Right cardiac atrium (tissue), 5 donors: ENCODE measurements around the gene COL23A1. TPM values are rescaled to one million over a fixed set of nuclear protein-coding genes. Genes with fewer than 3 reads are reported as not detected.
"Not testable (repeated sequence)": the region's sequence is repeated elsewhere in the genome, so short reads cannot be mapped to it uniquely, and the experiment has no call there.

Source experiments
- ATAC-seq, 2 donors: fragments of 200-7000 bp; cut with Tn5 transposase; one replicate each; pipeline versions ENCODE4 v1.8.0 to v1.9.1; 2020; ENCODE audit warnings: moderate library complexity in 2 of 2, mild to moderate bottlenecking in 1 of 2
- DNase-seq, 3 donors: peaks; one replicate each; pipeline ENCODE4 v3.0.0-alpha.2; 2020
- H3K27ac ChIP-seq: one replicate; pipeline ENCODE4 v1.5.1; 2013; ENCODE audit warnings: mild to moderate bottlenecking, low read length, control low read depth, moderate library complexity
- H3K27me3 ChIP-seq: one replicate; pipeline ENCODE4 v1.6.1; 2013; ENCODE audit not compliant: control insufficient read depth, insufficient read depth
- H3K4me1 ChIP-seq: one replicate; pipeline ENCODE4 v1.6.1; 2013; ENCODE audit warnings: low read length; ENCODE audit not compliant: control insufficient read depth, insufficient read depth
- H3K4me3 ChIP-seq: one replicate; pipeline ENCODE4 v1.5.1; 2013; ENCODE audit warnings: low read length, control low read depth
- H3K9me3 ChIP-seq: one replicate; pipeline ENCODE4 v1.6.1; 2013; ENCODE audit warnings: low read length; ENCODE audit not compliant: control insufficient read depth
- WGBS: extraction: QIAGEN DNeasy Blood & Tissue Kit; methylation state at CpG from one replicate; pipeline ENCODE4 v1.1.7; 2013; 5-methylcytosine and 5-hydroxymethylcytosine counted together
- intact Hi-C, 4 donors: fragments of 100-400 bp; cut with DNase I; formaldehyde crosslinking; loops; one replicate each; pipeline versions ENCODE4 v1.11.0 to v1.14.0; 2022 to 2023
- polyA plus RNA-seq: library from polyadenylated mRNA; stranded (reverse); fragments of 200-250 nt; gene quantifications from one replicate; pipeline ENCODE4 v1.2.3, GENCODE V29; 2013
- total RNA-seq, 4 donors: library from RNA; stranded (reverse); fragmentation: NEBNext Ultra II Directional; extraction: Animal tissue kit (Norgen Biotek cat#: 25700); gene quantifications; one replicate each; pipeline ENCODE4 v1.2.1, GENCODE V29; 2021
- donor health status: healthy with polysubstance abuse.
- donor health status: DM: no; HTN: yes; CAD: no.
- donor health status: DM: no; HTN: no; CAD: no.
- donor health status: DM: no; HTN: yes; CAD: no; lungs with severe emphysema.
- donor health status: DM: yes; HTN: yes; CAD: no.

The COL23A1 gene
- total and polyA plus RNA-seq, 5 donors, result 2.5 to 13.6 (median 6.3) TPM

- Histone ChIP-seq H3K4me3 (no peak overlapping the region), H3K9me3 (no peaks in the 10 kb centered on the region), H3K4me1 (peaks cover 8% of the 10 kb centered on the region), H3K27me3 (no peaks in the 10 kb centered on the region), H3K27ac (no peak overlapping the region)
- peak; percentile 10 to 66 for ATAC-seq
- WGBS, result 60% methylated on average over 10 of the region's 10 CpGs
- intact Hi-C loops, result no loop called here
- DNase-seq, result peak in 2 of 3 donors; percentile 77
Measured at GRCh38 chr5:178242416-178242815, 347.8 kb downstream of the COL23A1 start.

DNA sequence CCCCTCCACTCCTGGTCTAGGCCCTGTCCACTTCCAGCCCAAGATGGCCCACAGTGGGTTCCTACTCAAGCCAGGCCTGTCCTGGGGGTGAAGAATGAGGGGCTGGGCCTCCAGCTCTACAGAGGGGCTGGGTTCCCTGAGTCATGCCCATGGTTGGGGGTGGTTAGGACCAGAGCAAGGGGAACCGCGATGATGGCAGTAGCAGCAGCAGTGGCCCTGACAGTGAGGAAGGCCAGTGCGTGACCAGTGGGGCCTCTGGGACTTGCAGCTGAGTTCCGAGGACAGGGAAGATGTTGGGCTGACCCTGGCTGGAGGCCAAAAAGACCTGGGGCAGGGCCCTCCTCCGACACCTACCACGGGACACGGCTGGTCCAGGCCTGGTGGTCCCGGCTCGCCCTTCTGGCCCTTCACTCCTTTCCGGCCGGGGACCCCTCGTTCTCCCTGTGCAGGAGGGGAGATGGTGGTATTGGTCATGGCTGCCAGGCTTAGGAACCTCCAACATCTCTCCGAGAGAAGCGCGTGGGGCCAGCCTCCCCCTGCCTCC is 348.4 kb downstream of the COL23A1 start:
- Histone ChIP-seq H3K4me1 (peaks cover 10% of the 10 kb centered on the region), H3K27ac (no peak overlapping the region), H3K4me3 (no peak overlapping the region), H3K27me3 (no peaks in the 10 kb centered on the region), H3K9me3 (no peaks in the 10 kb centered on the region)
- 77% methylated on average over 15 of the region's 15 CpGs for WGBS
- DNase-seq (peak; percentile 45 to 74 (median 69)), ATAC-seq (peak; percentile 1 to 10)
- intact Hi-C loops, result no loop called here

GRCh38 chr5:178241231-178241663 is 348.9 kb downstream of the COL23A1 start:
- intact Hi-C loops, result no loop called here
- peak; percentile 71 to 73 for ATAC-seq
- H3K27ac ChIP-seq, result no peak overlapping the region
- H3K4me1 ChIP-seq, result peaks cover 10% of the 10 kb centered on the region
- H3K9me3 ChIP-seq, result no peaks in the 10 kb centered on the region
- DNase-seq, result peak; percentile 62 to 85 (median 83)
- H3K4me3 ChIP-seq, result no peak overlapping the region
- H3K27me3 ChIP-seq, result no peaks in the 10 kb centered on the region
- WGBS, result 59% methylated on average over 8 of the region's 8 CpGs

GRCh38 chr5:178240766-178241165 is 349.4 kb downstream of the COL23A1 start:
- ATAC-seq (no peak), DNase-seq (no peak)
- intact Hi-C loops, result no loop called here
- no peaks in the 10 kb centered on the region for H3K9me3 ChIP-seq
- no peak overlapping the region for H3K4me3 ChIP-seq
- WGBS, result 69% methylated on average over 9 of the region's 9 CpGs
- peaks cover 10% of the 10 kb centered on the region for H3K4me1 ChIP-seq
- H3K27me3 ChIP-seq, result no peaks in the 10 kb centered on the region
- no peak overlapping the region for H3K27ac ChIP-seq

GRCh38 chr5:178240341-178240741 is 349.9 kb downstream of the COL23A1 start:
- H3K27ac ChIP-seq, result no peak overlapping the region
- DNase-seq, result no peak
- 88% methylated on average over 19 of the region's 19 CpGs for WGBS
- H3K4me3 ChIP-seq, result no peak overlapping the region
- H3K9me3 ChIP-seq, result no peaks in the 10 kb centered on the region
- H3K27me3 ChIP-seq, result no peaks in the 10 kb centered on the region
- ATAC-seq, result peak in 1 of 2 donors; percentile 2
- intact Hi-C loops, result no loop called here
- peaks cover 10% of the 10 kb centered on the region for H3K4me1 ChIP-seq

DNA sequence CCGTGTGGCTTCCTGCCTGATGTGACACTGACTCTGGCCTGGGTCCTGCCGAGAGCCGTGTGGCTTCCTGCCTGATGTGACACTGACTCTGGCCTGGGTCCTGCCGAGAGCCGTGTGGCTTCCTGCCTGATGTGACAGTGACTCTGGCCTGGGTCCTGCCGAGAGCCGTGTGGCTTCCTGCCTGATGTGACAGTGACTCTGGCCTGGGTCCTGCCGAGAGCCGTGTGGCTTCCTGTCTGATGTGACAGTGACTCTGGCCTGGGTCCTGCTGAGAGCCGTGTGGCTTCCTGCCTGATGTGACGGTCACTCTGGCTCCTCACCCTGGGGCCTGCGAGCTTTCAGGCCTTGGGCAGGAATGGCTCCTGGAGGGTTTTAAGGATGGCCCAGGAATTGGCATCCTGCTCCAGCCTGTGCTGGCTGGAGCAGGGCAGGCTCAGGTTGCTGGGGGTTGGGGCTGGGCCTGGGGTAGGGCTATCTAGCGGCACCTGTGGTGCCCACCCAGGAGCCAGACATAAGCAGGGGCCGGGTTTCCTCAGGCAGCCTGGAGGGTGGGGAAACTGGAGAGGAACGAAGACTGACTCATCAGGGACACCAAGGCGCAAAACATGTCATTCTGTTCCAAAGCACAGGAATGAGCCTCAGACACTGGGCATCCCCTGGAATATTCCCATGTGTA is 350.4 kb downstream of the COL23A1 start:
- DNase-seq, intact Hi-C loops: not testable (repeated sequence)

DNA sequence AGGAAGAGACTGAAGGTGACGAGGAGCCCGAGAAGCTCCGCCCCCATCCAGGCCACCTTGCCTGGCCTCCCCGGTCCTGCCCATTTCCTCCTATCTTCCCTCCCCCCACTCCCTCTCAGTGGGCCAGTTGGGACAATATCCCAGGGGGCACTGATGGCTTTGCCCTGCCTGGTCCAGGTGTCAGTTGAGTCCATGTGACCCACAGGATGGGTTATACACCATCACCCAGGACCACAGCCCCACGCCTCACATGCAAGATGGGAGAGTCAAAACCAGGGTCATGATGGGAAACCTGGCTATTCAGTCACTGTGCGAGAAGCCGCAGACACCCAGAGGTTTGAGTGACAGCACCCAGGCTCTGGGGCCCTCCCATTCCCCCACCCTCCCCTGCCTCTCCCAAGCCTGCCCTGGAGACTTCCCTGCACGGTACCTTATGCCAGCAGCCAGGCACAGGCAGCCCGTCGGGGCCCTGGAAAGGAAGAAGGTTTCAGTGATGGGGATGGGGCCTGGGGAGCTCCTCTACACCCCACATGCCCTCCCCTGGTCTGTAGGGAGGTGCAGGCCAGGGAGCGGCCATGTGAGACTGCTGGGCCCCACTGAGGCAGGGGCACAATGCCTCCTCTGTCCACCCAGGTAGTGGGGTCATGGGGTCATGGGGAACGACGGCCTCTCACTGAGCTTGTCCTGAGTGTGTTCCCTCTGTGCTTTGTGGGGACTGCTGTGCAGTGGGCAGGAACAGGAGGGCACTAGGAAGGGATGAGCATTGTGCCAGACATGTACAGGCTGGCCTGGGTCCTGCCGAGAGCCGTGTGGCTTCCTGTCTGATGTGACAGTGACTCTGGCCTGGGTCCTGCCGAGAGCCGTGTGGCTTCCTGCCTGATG is 351.2 kb downstream of the COL23A1 start:
- Histone ChIP-seq H3K4me3 (no peak overlapping the region), H3K9me3 (no peaks in the 10 kb centered on the region), H3K27me3 (no peaks in the 10 kb centered on the region), H3K27ac (peak overlapping the region; percentile 5), H3K4me1 (peaks cover 10% of the 10 kb centered on the region)
- WGBS, result 42% methylated on average over 17 of the region's 17 CpGs
- DNase-seq, result no peak
- intact Hi-C loops, result no loop called here
- ATAC-seq, result no peak

More for the DNA sequence above, 350.4 kb downstream of the COL23A1 start:
- H3K27ac ChIP-seq, result peak overlapping the region; percentile 7
- H3K4me3 ChIP-seq, ATAC-seq, H3K27me3 ChIP-seq, H3K9me3 ChIP-seq, H3K4me1 ChIP-seq: not testable (repeated sequence)
- 21% methylated on average over 14 of the region's 16 CpGs for WGBS

GRCh38 chr5:178238313-178238635 is 351.9 kb downstream of the COL23A1 start:
- DNase-seq (no peak), ATAC-seq (no peak)
- H3K4me3 ChIP-seq, result no peak overlapping the region
- no peaks in the 10 kb centered on the region for H3K9me3 ChIP-seq
- H3K27me3 ChIP-seq, result no peaks in the 10 kb centered on the region
- 96% methylated on average over 6 of the region's 6 CpGs for WGBS
- no peak overlapping the region for H3K27ac ChIP-seq
- intact Hi-C loops, result no loop called here
- peaks cover 10% of the 10 kb centered on the region for H3K4me1 ChIP-seq

GRCh38 chr5:178237431-178238312 is 352.5 kb downstream of the COL23A1 start:
- ATAC-seq, result no peak
- intact Hi-C loops, result no loop called here
- H3K27ac ChIP-seq, result no peak overlapping the region
- DNase-seq, result peak in 2 of 3 donors; percentile 38 to 64
- no peaks in the 10 kb centered on the region for H3K27me3 ChIP-seq
- WGBS, result 61% methylated on average over 13 of the region's 13 CpGs
- no peak overlapping the region for H3K4me3 ChIP-seq
- peaks cover 10% of the 10 kb centered on the region for H3K4me1 ChIP-seq
- H3K9me3 ChIP-seq, result no peaks in the 10 kb centered on the region

GRCh38 chr5:178236679-178237078 is 353.5 kb downstream of the COL23A1 start:
- 27% methylated on average over 4 of the region's 4 CpGs for WGBS
- no peaks in the 10 kb centered on the region for H3K9me3 ChIP-seq
- H3K4me1 ChIP-seq, result peaks cover 10% of the 10 kb centered on the region
- peak overlapping the region; percentile 31 for H3K27ac ChIP-seq
- H3K27me3 ChIP-seq, result no peaks in the 10 kb centered on the region
- no peak overlapping the region for H3K4me3 ChIP-seq
- intact Hi-C loops, result no loop called here
- no peak for ATAC-seq
- peak in 2 of 3 donors; percentile 23 to 72 for DNase-seq
